ENCODE results near the gene MACF1.

Gene MACF1

GRCh38 chr1:39378377-39378776, 173.9 kb downstream of the MACF1 start:
- DNase-seq (ENCODE audit: low read depth): no peak
- H3K4me3 ChIP-seq (replicated peaks; ENCODE audit: low read depth, low read length): no peak overlapping the region
- peak; percentile 49 for TF ChIP-seq CTCF (IDR thresholded peaks at IDR 0.05; ENCODE audit: low read length, missing control alignments)

GRCh38 chr1:39379187-39379586, 174.7 kb downstream of the MACF1 start:
- DNase-seq (ENCODE audit: low read depth): no peak
- H3K4me3 ChIP-seq (replicated peaks; ENCODE audit: low read depth, low read length): no peak overlapping the region
- no peak for TF ChIP-seq CTCF (IDR thresholded peaks at IDR 0.05; ENCODE audit: low read length, missing control alignments)

- no peak for DNase-seq (ENCODE audit: low read depth)
- TF ChIP-seq CTCF (IDR thresholded peaks at IDR 0.05; ENCODE audit: low read length, missing control alignments): no peak
- H3K4me3 ChIP-seq (replicated peaks; ENCODE audit: low read depth, low read length): no peak overlapping the region
Observed at GRCh38 chr1:39380036-39380435, 175.5 kb downstream of the MACF1 start.

- H3K4me3 ChIP-seq (replicated peaks; ENCODE audit: low read depth, low read length): no peak overlapping the region
- no peak for TF ChIP-seq CTCF (IDR thresholded peaks at IDR 0.05; ENCODE audit: low read length, missing control alignments)
- DNase-seq (ENCODE audit: low read depth): peak; percentile 52
Observed at GRCh38 chr1:39381839-39382238, 177.3 kb downstream of the MACF1 start.

- DNase-seq (ENCODE audit: low read depth): no peak
- TF ChIP-seq CTCF (IDR thresholded peaks at IDR 0.05; ENCODE audit: low read length, missing control alignments): no peak
- H3K4me3 ChIP-seq (replicated peaks; ENCODE audit: low read depth, low read length): no peak overlapping the region
Observed at GRCh38 chr1:39384305-39384704, 179.8 kb downstream of the MACF1 start.

GRCh38 chr1:39385067-39385988, 180.8 kb downstream of the MACF1 start:
- H3K4me3 ChIP-seq (replicated peaks; ENCODE audit: low read depth, low read length): no peak overlapping the region
- no peak for TF ChIP-seq CTCF (IDR thresholded peaks at IDR 0.05; ENCODE audit: low read length, missing control alignments)
- peak; percentile 34 for DNase-seq (ENCODE audit: low read depth)

GRCh38 chr1:39386997-39387396, 182.5 kb downstream of the MACF1 start:
- no peak for DNase-seq (ENCODE audit: low read depth)
- no peak overlapping the region for H3K4me3 ChIP-seq (replicated peaks; ENCODE audit: low read depth, low read length)
- no peak for TF ChIP-seq CTCF (IDR thresholded peaks at IDR 0.05; ENCODE audit: low read length, missing control alignments)
